Osteoblast (primary cell): ENCODE measurements around the gene MYL5. TPM values are rescaled to one million over a fixed set of nuclear protein-coding genes. Genes with fewer than 3 reads are reported as not detected.
A peak's percentile ranks its signal among the peaks of the same experiment; 100 is the strongest.

Experiments used
- DNase-seq: peaks from one replicate; pipeline ENCODE4 v3.0.0; 2011; ENCODE audit warnings: low spot score, mixed read lengths; ENCODE audit not compliant: insufficient read length; ENCODE audit errors: missing footprints
- H2AFZ ChIP-seq: 2 replicates; pipeline ENCODE4 v1.6.0; 2011; ENCODE audit warnings: mild to moderate bottlenecking, low read length
- H3K27ac ChIP-seq: 2 replicates; pipeline ENCODE4 v1.5.1; 2011; ENCODE audit warnings: mild to moderate bottlenecking, low read depth, low read length, moderate library complexity
- H3K27me3 ChIP-seq: 2 replicates; pipeline ENCODE4 v1.6.0; 2012; ENCODE audit warnings: mild to moderate bottlenecking, control low read depth, inconsistent platforms, low read length, moderate library complexity; ENCODE audit not compliant: insufficient read depth
- H3K36me3 ChIP-seq: 2 replicates; pipeline ENCODE4 v1.5.1; 2011; ENCODE audit warnings: mild to moderate bottlenecking, low read length, control low read depth, moderate library complexity; ENCODE audit not compliant: insufficient read depth
- H3K4me1 ChIP-seq: 2 replicates; pipeline ENCODE4 v1.5.1; 2011; ENCODE audit warnings: mild to moderate bottlenecking, low read length, control low read depth, moderate library complexity; ENCODE audit not compliant: insufficient read depth
- H3K4me2 ChIP-seq: 2 replicates; pipeline ENCODE4 v1.6.0; 2011; ENCODE audit warnings: mild to moderate bottlenecking, low read length; ENCODE audit not compliant: insufficient read depth
- H3K4me3 ChIP-seq: fragments of 200-600 bp; sonication (generic); 3 replicates; pipeline ENCODE4 v1.5.1; 2012; ENCODE audit warnings: mild to moderate bottlenecking, low read length, inconsistent platforms; ENCODE audit not compliant: insufficient read depth
- H3K79me2 ChIP-seq: 2 replicates; pipeline ENCODE4 v1.6.0; 2012; ENCODE audit warnings: mild to moderate bottlenecking, low read length, control low read depth, inconsistent platforms; ENCODE audit not compliant: insufficient read depth
- H3K9me3 ChIP-seq: 2 replicates; pipeline ENCODE4 v1.5.1; 2011; ENCODE audit warnings: low read depth, low read length, control low read depth
- H4K20me1 ChIP-seq: 2 replicates; pipeline ENCODE4 v1.6.0; 2012; ENCODE audit warnings: mild to moderate bottlenecking, low read length, control low read depth; ENCODE audit not compliant: insufficient read depth
- CTCF ChIP-seq: IDR thresholded peaks from 2 replicates; pipeline ENCODE4 v1.5.1; 2011; ENCODE audit warnings: mild to moderate bottlenecking, low read depth, low read length, moderate library complexity; ENCODE audit errors: extremely low read depth
- total RNA-seq: library from RNA; depleted of rRNA; stranded (reverse); fragments of >200 nt; gene quantifications from 2 replicates; pipeline ENCODE4 v1.2.3, GENCODE V29; 2012

MYL5 gene
- total RNA-seq, 1 donor, result 22.8 TPM

- Histone ChIP-seq H3K36me3 (peaks cover 5% of the 10 kb centered on the region), H3K27me3 (no peaks in the 10 kb centered on the region), H3K4me1 (peaks cover 13% of the 10 kb centered on the region), H4K20me1 (peaks cover 38% of the 10 kb centered on the region), H3K79me2 (peaks cover 56% of the 10 kb centered on the region), H2AFZ (no peak overlapping the region), H3K9me3 (no peaks in the 10 kb centered on the region), H3K4me3 (peak overlapping the region; percentile 67), H3K4me2 (peak overlapping the region; percentile 85), H3K27ac (peak overlapping the region; percentile 41)
- no peak for DNase-seq
- TF ChIP-seq CTCF, result no peak
These were observed 32.7 kb downstream of the MYL5 start for GRCh38 chr4:706834-707598.

- peak; percentile 88 for DNase-seq
- no peak overlapping the region for H3K27ac ChIP-seq
- H4K20me1 ChIP-seq, result peaks cover 43% of the 10 kb centered on the region
- no peak overlapping the region for H3K4me3 ChIP-seq
- no peak overlapping the region for H2AFZ ChIP-seq
- peaks cover 13% of the 10 kb centered on the region for H3K4me1 ChIP-seq
- peaks cover 66% of the 10 kb centered on the region for H3K79me2 ChIP-seq
- no peaks in the 10 kb centered on the region for H3K9me3 ChIP-seq
- H3K4me2 ChIP-seq, result peak overlapping the region; percentile 39
- H3K27me3 ChIP-seq, result no peaks in the 10 kb centered on the region
- no peak for TF ChIP-seq CTCF
- H3K36me3 ChIP-seq, result peaks cover 5% of the 10 kb centered on the region
These were observed 33.7 kb downstream of the MYL5 start for GRCh38 chr4:707929-708630.

- Histone ChIP-seq H3K27ac (no peak overlapping the region), H3K79me2 (peaks cover 71% of the 10 kb centered on the region), H3K27me3 (no peaks in the 10 kb centered on the region), H2AFZ (no peak overlapping the region), H3K36me3 (peaks cover 5% of the 10 kb centered on the region), H3K9me3 (no peaks in the 10 kb centered on the region), H3K4me3 (no peak overlapping the region), H4K20me1 (peaks cover 48% of the 10 kb centered on the region), H3K4me2 (peak overlapping the region; percentile 18), H3K4me1 (peaks cover 13% of the 10 kb centered on the region)
- TF ChIP-seq CTCF, result no peak
- no peak for DNase-seq
These were observed 34.2 kb downstream of the MYL5 start for GRCh38 chr4:708631-708933.

GRCh38 chr4:709348-709747, 35.0 kb downstream of the MYL5 start:
- H3K36me3 ChIP-seq, result peaks cover 5% of the 10 kb centered on the region
- H3K27ac ChIP-seq, result no peak overlapping the region
- H3K4me3 ChIP-seq, result no peak overlapping the region
- H3K4me2 ChIP-seq, result no peak overlapping the region
- no peaks in the 10 kb centered on the region for H3K9me3 ChIP-seq
- TF ChIP-seq CTCF, result no peak
- no peak overlapping the region for H2AFZ ChIP-seq
- peaks cover 54% of the 10 kb centered on the region for H4K20me1 ChIP-seq
- peaks cover 13% of the 10 kb centered on the region for H3K4me1 ChIP-seq
- DNase-seq, result no peak
- H3K27me3 ChIP-seq, result no peaks in the 10 kb centered on the region
- H3K79me2 ChIP-seq, result peaks cover 78% of the 10 kb centered on the region
